HG02870 (cell line): ENCODE data around the gene GPR161.
"Not testable (repeated sequence)": the region's sequence is repeated elsewhere in the genome, so short reads cannot be mapped to it uniquely, and the experiment has no call there.

Experiments
- ATAC-seq: cut with Tn5 transposase; IDR thresholded peaks from one replicate; pipeline ENCODE4 v1.9.1; 2021; ENCODE audit warnings: mild to moderate bottlenecking, moderate library complexity; ENCODE audit not compliant: unreplicated experiment

Gene GPR161, protein sequence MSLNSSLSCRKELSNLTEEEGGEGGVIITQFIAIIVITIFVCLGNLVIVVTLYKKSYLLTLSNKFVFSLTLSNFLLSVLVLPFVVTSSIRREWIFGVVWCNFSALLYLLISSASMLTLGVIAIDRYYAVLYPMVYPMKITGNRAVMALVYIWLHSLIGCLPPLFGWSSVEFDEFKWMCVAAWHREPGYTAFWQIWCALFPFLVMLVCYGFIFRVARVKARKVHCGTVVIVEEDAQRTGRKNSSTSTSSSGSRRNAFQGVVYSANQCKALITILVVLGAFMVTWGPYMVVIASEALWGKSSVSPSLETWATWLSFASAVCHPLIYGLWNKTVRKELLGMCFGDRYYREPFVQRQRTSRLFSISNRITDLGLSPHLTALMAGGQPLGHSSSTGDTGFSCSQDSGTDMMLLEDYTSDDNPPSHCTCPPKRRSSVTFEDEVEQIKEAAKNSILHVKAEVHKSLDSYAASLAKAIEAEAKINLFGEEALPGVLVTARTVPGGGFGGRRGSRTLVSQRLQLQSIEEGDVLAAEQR

DNA sequence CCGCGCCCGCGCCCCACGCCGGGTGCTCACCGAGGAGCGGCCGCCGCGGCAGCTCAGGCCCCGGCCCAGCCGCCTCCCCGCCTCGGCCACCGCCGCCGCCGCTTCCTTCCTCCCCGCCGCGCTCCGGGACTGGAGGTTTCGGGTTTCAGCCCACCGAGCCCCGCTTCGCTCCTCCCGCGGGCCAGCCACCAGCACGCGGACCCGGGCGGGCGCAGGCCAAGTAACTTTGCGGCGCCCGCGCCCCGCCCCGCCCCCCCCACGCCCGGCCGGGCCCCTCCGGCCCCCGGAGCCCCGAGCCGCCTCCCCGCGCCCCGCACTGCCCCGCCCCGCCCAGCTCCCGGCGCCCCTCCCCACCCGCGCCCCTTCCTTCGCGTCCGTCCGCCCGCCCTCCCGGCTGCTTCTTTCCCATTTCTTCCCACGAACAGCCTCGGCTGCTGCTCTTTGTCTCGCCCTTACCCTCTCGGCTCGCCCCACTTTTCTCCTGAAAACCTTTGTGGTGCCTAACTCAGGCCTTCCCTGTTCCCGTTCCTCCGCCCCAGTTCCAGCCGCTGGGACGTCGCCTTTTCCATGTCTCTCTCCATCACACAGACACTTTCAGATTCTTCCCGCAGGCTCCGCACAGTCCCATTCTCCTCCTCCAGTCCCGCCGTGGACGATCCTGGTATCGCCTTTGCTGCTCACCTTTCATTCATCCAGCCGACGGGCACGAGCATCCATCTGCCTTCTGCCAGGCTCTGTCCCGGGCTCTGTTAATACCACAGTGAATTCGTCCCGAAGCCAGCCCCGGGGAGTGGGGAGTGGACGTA lies at the start of gene GPR161:
Gene GPR161, minus strand, starts transcription at position 222 of the 806 bp plus-strand sequence. CDS start 32,080 bp downstream, outside the sequence.
- ATAC-seq: no peak

DNA sequence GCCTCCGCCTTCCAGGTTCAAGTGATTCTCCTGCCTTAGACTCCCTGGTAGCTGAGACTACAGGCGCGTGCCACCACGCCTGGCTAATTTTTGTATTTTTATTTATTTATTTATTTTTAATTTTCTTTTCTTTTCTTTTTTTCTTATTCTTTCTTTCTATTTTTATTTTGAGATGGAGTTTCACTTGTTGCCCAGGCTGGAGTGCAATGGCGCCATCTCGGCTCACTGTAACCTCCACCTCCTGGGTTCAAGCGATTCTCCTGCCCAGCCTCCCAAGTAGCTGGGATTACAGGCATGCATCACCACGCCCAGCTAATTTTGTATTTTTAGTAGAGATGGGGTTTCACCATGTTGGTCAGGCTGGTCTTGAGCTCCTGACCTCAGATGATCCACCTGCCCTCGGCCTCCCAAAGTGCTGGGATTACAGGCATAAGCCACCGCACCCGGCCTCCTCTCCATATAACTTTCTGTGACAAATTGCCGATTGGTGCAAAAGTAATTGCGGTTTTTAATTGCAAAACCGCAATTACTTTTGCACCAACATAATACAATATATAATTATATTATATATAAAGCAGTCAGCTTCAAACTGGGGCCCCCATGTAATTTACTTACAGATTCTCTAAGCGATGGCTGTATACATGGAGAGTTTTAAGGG lies 44.5 kb upstream of the GPR161 start:
- ATAC-seq: not testable (repeated sequence)

DNA sequence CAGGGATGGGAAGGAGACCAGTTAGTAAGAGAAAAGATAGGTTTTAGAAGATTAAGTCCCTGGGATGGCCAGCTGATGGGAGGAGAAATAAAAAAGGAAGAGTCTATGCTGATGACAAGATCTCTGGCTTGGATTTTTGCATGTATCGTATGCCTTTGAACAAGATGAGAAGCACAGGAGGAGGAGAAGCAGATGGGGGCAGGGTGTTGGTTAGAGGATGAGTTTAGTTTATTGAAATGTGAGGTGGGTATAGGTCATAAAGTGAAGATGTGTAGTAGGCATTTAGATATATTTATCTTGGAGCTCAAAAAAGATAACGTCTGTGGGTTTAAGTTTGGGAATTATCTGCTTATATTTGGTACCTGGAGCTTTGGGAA lies 43.4 kb upstream of the GPR161 start:
- no peak for ATAC-seq

DNA sequence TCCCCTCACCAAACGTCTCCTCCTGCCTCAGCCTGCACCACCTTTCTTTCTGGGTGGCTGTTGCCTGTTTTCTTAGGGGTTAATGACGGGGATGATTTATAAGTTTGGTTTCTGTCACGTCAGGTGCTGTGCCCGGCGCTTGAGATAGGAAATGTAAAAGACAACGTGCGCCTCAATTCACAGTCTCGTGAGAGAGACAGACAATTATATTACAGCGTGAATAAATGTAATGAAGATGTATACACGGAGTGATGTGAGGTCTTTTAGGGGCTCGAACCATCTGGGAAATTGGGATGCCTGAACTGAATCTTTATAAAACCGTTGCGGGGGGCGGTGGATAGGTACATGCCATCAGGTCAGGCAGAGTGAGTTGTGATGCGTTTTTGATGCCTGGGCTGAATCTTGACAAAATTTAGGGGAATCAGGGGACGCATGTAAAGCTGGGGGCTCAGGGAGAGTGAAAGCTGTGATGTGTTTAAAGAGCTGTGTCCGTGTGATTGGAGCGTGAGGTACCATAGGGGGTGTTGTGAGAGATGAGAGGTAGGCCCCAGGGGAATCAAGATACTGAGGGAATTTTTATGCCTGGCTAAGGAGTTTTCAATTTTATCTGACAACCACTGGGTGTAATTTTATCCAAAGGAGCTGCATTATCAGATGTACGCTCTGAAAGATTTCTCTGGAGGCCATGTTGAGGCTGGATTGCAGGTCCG lies 42.9 kb upstream of the GPR161 start:
- ATAC-seq: no peak

DNA sequence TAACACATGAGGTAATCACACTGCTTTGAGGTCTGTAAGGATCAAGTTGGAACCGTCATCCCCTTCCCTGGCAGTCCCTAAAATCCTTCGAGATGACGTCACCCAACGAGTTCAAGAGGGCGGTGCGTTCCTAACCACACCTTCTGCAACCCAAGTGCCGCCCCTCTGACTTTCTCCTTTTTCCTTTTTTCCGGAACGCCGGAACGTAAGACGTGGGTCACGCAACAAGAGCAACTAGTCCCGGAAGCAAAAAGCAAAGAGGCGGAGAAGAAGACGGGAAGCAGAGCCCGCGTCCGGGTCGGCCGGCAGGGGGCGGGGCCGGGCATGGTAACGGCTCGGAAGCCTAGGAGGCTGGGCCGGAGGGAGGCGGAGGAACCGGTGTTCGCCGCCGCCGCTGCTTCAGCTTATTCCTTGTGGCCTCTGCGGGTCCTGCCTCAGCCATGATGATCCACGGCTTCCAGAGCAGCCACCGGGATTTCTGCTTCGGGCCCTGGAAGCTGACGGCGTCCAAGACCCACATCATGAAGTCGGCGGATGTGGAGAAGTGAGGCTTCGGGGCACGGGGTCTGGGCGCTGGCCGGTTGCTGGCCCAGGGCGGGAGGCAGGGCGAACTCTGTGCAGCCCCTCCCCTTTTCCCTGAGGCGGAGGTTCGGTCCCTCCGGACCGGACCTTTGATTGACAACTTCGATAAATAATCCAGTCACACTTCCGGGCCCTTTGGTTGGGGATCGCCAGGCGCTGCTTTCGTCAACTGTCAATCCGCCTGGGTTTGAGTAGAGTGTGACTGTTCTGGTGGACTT lies 42.1 kb upstream of the GPR161 start, which contains the start of gene TIPRL:
Gene TIPRL, plus strand, starts transcription at position 325 of the 800 bp plus-strand sequence. Its CDS starts 116 bp downstream, at position 441.
- peak; percentile 91 for ATAC-seq

DNA sequence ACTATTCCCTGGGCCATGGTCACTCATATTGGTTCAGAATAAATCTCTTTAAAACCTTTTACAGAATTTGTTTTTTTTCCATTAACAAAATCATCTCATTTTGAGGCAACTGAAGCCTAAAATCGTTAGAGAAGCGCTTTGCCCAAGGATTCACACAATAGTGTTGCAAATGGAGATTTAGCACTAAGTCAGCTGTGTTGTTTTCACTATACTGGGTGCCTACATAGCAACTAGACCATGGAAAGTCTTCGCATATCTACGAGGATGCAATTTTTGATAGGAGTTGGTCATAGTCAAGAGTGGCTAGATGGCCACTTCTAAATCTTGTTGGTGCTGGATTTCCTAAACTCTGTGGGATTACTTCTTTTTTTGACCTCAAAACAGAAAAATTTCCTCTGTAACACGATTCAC lies 41.5 kb upstream of the GPR161 start:
- no peak for ATAC-seq

DNA sequence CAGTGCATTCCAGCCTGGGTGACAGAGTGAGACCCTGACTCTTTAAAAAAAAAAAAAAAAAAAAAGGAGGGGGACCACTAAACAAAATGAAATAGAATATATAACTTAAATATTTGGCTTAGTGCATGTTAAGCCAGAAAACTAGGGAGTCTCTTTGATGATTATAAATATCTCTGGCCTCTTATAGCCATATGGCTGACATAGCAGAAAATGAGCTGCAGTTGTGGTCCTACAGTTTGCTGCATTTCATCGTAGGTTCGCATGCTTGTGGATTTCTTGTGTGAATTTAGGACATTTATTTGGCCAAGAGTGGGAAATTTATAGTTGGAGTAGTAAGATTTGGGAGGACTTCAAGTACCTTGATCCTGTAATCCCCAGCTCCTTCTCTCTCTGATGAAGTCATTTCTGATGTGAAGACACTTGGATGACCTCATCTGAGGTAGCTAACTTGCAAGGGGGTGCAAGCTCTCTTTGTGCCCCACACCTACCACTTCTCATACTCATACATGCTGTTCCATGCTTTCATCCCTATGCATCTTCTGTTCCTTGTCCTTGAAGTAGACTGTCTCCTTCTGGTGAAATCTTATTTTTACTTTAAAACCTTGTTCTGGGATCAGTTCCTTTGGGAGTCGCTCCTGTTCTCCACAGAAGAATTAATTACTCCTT lies 35.7 kb upstream of the GPR161 start:
- ATAC-seq: no peak

DNA sequence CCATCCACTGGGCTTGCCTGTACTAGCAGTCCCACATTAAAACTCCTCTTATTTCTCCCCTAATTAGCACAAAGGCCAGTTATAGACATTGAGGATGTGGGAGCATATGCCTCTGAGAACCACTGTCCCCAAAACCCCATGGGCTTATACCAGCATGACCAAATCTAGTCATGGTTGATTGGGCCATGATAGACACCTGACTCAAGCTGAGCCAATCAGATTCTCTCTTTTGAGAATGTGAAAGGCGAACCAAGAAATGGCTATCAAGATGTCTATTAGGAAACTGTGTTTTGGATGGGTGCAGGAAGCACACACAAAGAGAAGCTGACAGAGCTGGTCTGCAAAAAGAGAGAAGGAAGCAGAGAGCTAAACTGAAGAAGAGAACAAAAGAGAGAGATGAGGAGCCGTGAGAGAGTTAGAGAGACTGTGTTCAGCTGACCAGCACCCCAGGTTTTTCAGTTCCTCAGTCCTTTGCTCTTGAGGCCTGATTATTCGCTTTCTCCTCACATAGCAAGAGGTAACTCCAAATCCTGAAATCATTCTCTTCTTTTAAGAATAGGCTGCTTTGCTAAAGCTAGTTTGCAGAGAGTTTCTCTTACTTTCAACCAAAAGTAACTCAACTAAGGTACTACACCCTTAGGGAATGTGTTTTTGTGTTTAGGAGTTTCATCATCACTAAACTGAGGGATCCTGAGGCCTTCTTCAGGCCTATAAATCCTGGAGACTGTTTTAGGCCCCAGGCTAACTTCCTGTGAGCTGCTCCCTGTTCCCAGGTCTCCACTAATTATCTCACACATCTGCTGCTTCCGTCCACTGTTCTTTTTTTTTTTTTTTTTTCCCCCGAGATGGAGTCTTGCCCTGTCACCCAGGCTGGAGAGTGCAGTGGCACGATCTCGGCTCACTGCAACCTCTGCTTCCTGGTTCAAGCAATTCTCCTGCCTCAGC lies 34.1 kb upstream of the GPR161 start:
- ATAC-seq: no peak

DNA sequence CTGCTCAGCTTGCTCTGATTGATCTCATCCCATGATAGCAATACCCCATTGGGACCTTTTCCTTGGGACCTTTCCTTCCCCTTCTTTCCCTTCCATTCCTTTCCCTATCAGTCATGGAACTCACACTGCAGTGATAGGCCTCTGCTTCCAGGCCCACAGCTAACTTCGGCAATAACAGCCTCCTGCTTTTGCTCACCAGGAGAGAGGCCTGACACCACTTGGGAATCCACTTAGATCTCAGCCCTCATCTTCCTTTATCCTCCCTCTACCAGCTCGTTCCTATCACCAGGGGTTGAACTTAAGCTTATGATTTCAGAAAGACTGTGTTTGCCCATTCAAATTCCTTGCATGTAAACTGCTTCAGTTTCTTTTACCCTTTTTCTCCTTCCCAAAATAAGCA lies 31.1 kb upstream of the GPR161 start:
- ATAC-seq: no peak

DNA sequence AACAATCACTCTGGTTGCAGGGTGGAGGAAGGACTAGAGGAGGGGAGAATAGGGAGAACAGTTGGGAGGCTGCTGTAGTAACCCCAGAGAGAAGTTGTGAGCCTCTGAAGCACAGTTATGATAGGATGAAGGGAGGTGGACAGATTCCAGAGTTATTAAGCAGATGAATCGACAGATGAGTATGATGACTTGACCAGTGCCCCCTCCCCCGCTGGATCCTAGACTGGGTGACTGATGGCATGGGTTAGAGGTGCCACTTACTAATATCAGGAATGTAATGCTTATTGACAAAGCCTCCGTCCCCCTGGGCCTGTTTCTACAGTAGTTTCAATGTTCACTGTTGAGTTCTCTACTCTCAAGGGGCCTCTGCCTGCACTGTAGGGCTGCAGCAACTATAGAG lies 28.0 kb upstream of the GPR161 start:
- ATAC-seq: no peak

DNA sequence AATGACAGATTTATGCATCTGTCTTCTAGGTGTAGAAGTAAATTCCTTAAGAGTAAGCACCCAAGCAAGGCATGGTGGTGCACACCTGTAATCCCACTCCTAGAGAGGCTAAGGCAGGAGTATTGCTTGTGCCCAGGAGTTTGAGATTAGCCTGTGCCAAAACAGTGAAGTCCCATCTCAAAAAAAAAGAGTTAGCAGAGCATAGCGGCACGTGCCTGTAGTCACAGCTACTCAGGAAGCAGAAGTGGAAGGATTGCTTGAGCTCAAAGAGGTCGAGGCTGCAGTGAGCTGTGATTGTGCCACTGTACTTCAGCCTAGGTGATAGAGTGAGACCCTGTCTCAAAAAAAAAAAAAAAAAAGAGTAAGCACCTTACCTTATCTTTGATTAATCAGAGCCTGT lies 26.9 kb upstream of the GPR161 start:
- no peak for ATAC-seq

DNA sequence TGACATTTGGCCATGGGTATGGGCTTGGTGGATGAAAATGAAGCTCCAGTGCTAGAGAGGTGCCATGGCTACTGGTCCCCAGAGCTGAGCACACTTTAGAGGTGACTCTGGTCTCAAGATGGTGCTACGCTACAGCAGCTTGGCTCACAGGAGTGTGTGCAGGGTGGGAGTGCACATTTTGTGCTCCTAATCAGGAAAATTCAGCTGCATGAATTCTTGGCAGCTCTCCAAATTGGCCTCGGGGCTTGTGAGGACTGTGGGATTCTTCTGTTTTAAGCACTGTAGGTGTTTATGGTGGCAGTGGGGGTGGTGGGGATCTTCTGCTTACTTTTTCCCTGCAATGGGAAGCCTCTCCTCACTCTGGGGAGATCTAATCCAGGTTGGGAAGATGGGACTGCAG lies 24.7 kb upstream of the GPR161 start:
- ATAC-seq: no peak

DNA sequence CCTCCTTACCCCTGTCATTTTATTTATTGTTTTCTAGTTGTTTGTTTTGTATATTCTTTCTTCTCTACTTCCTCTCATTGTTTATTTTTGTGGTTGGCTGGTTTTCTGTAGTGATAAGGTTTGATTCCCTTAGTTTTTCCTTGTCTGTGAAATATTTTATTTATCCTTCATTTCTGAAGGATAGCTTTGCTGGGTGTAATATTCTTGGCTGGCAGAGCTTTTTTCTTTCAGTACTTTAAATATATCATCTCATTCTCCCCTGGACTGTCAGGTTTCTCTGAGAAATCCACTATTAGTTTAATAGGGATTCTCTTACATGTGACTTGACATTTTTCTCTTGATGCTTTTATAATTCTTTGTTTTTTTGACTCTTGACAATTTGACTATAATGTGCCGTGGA lies 23.2 kb upstream of the GPR161 start:
- no peak for ATAC-seq

DNA sequence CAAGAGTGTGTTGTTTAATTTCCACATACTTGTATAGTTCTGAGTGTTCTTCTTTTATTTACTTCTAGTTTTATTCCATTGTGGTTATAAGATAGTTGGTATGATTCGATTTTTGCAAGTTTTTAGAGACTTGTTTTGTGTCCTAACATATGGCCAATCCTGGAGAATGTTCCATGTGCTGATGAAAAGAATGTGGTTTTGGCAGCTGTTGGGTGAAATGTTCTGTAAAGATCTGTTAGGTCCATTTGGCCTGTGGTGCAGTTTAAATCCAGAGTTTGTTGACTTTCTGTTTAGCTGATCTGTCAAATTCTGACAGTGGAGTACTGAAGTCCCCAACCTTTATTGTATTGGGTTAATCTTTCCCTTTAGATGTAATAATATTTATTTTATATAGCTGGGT lies 22.5 kb upstream of the GPR161 start:
- no peak for ATAC-seq

DNA sequence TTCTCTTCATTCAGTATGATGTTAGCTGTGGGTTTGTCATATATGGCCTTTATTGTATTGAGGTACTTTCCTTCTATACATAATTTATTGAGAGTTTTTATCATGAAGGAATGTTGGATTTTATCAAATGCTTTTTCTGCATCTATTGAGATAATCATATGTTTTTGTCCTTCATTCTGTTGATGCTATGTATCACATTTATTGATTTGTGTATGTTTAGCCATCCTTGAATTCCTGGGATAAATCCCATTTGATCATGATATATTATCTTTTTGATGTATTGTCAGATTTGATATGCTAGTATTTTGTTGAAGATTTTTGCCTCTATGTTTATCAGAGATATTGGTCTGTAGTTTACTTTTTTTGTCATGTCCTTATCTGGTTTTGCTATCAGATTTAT lies 20.9 kb upstream of the GPR161 start:
- no peak for ATAC-seq

DNA sequence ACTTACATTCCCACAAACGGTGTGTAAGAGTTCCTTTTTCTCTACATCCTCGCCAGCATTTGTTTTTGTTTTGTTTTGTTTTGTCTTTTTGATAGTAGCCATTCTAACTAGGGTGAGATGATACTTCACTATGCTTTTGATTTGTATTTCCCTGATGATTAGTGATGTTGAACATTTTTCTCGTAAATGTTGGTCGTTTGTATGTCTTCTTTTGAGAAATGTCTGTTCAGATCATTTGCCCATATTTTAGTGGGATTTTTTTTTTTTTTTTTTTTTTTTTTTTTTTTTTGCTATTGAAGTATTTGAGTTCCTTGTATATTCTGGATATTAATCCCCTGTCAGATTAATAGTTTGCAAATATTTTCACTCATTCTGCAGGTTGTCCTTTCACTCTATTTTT lies 19.2 kb upstream of the GPR161 start:
- no peak for ATAC-seq

DNA sequence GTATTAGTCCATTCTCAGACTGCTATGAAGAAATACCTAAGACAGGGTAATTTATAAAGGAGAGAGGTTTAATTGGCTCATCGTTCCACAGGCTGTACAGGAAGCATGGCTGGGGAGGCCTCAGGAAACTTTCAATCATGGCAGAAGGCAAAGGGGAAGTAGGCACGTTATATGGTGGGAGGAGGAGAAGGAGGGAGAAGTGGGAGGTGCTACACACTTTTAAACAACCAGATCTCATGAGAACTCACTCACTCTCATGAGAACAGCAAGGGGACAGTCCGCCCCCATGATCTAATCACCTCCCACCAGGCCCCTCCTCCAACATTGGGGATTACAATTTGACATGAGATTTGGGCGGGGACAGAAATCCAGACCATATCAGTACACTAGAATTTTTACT lies 18.0 kb upstream of the GPR161 start:
- ATAC-seq: not testable (repeated sequence)

DNA sequence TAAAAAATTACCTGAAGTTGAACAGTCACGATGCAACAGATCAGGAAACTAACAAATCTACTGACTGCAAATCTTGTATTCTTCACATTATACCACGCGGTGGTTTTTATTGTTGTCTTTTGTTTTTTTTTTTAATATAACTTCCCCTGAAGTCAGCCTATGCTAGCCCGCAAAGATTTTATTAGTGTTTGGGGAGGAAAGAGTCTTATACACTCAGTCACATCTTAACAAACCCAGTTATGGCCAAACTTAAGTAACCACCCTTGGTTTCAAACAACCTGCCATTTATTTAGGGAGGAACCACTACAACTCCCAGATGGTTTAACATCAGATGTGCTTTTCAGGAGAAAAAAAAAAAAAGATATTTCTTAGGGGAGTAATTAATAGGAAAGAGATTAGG lies 15.2 kb upstream of the GPR161 start:
- ATAC-seq: no peak
